C4-2B (cell line): ENCODE measurements around the gene SLC11A2.

Experiments used
- CTCF ChIP-seq: fragments of 450-650 bp; conservative IDR thresholded peaks from 2 replicates; pipeline ENCODE4 v1.5.1; 2017; ENCODE audit warnings: mild to moderate bottlenecking
- ZFX ChIP-seq: fragments of 450-650 bp; IDR thresholded peaks from 2 replicates; pipeline ENCODE4 v1.6.1; 2017

DNA sequence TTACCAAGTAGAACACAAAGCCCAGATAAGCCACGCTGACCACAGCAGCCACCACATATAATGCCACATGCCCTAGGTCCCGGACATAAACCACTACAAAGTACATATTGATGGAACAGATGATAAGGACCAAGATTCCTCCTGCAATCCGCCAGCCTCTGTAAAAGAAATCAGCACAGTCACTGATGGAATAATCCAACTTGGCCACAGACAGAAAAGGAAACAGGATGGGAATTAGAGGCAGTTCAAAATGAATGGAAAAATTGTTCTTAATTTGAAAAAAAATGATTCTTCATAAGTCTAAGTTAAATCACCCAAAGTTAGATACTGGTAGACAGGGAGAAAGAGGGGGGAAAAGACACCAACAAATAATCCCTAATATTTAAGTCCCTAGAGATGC, 35.4 kb downstream of the SLC11A2 start:
- TF ChIP-seq CTCF (no peak), ZFX (no peak)
